Activated naive CD8-positive, alpha-beta T cell treated with anti-CD3 and anti-CD28 coated beads for 36 hours (primary cell): ENCODE data around the gene TYRO3. TPM values are rescaled to one million over a fixed set of nuclear protein-coding genes. Genes with fewer than 3 reads are reported as not detected.
"Not testable (repeated sequence)": the region's sequence is repeated elsewhere in the genome, so short reads cannot be mapped to it uniquely, and the experiment has no call there.

Experiments used
- DNase-seq: peaks from one replicate; pipeline ENCODE4 v3.0.0; 2021
- H3K27ac Mint-ChIP-seq: one replicate; pipeline ENCODE4 v1.8.0; 2022; ENCODE audit warnings: mild to moderate bottlenecking, moderate library complexity, mixed read lengths
- H3K27me3 Mint-ChIP-seq: one replicate; pipeline ENCODE4 v1.8.0; 2022; ENCODE audit warnings: mild to moderate bottlenecking, mixed read lengths
- H3K36me3 Mint-ChIP-seq: one replicate; pipeline ENCODE4 v1.8.0; 2021; ENCODE audit warnings: mild to moderate bottlenecking, mixed read lengths
- H3K4me1 Mint-ChIP-seq: one replicate; pipeline ENCODE4 v1.8.0; 2021; ENCODE audit warnings: mixed read lengths
- H3K4me3 Mint-ChIP-seq: one replicate; pipeline ENCODE4 v1.8.0; 2022; ENCODE audit warnings: mild to moderate bottlenecking, moderate library complexity, mixed read lengths
- H3K9me3 Mint-ChIP-seq: one replicate; pipeline ENCODE4 v1.8.0; 2022; ENCODE audit warnings: mixed read lengths
- total RNA-seq, 2 experiments: library from RNA; stranded (reverse); gene quantifications; one replicate each; pipeline ENCODE4 v1.2.3, GENCODE V29; 2021

The TYRO3 gene
- total RNA-seq, 2 experiments from 2014 or later, result 1.1 to 1.3 TPM

DNA sequence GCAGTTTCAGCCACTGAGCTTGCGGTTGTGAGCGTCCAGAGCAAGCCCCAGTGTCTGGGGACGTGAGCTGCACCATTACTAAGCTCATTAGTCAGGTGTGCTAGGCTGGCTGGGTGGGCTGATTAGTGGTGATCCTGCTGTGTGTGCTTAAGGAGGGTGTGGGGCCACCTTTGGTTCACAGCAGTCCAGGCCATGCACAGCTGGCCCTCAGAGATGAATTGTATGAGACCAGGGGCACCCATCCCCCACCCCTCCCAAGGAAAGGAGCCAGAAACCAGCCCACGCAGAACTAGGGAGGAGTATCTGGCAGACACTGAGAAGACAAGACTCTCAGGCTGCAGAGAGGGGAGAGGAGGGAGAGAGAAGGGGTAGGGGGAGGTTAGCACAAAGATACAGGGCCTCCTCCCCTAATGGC lies 3.8 kb downstream of the TYRO3 start:
- H3K27ac Mint-ChIP-seq, result no peak overlapping the region
- peaks cover 31% of the 10 kb centered on the region for H3K27me3 Mint-ChIP-seq
- H3K9me3 Mint-ChIP-seq, result no peaks in the 10 kb centered on the region
- H3K36me3 Mint-ChIP-seq, result no peaks in the 10 kb centered on the region
- no peak overlapping the region for H3K4me3 Mint-ChIP-seq
- DNase-seq, result no peak
- H3K4me1 Mint-ChIP-seq, result peaks cover 10% of the 10 kb centered on the region

DNA sequence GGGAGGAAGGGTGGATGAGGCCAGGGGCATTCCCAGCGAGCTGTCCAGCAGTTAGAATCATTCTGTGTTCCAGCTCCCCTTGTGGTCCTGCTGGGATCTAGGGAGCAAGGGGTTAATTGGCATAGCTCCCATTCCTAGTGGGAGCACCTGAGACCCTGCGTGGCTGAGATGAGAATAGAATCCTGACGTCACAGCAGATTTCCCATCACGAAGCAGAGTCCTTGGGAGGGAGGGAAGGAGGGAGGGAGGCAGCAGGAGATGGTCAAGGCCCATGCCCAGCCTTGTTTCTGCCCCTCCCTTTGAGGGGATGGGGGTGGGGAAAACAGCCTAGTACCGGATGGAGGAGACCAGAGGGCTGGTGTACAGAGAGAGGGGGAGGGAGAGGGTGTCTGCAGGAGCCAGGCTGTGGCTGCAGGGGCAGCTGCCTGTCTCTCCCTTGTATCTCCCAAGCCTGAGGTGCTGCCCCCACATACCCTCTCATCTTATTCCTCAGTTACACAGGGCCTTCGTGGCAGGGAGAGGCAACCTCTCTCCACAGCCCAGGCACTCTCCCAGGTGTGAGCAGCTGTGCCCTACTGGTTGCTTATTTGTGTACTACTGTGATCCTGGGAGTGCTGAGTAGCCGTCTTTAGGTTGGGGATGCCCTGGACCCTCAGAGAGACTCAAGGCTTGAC lies 5.4 kb downstream of the TYRO3 start:
- Mint-ChIP-seq H3K4me1 (peaks cover 2% of the 10 kb centered on the region), H3K27ac (no peak overlapping the region), H3K9me3 (no peaks in the 10 kb centered on the region), H3K36me3 (no peaks in the 10 kb centered on the region), H3K4me3 (no peak overlapping the region), H3K27me3 (peaks cover 24% of the 10 kb centered on the region)
- no peak for DNase-seq

DNA sequence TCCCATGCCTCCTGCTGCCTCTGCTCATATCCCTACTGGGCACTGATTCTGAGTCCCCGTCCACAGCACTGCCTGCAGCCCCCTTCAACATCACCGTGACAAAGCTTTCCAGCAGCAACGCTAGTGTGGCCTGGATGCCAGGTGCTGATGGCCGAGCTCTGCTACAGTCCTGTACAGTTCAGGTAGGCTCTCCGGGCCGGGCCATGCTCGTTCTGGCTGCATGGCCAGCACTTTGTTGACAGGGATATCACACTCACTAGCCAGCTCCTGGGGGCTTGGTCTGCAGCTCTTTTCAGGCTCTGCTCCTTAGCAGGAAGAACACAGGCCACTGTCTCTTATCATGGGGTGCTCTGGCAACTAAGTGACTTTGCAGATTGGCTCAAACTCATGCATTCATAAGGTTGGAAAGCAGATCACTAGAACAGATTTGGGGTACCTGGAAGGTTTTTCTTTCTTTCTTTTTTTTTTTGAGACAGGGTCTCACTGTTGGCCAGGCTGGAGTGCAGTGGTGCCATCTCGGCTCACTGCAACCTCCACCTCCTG lies 6.0 kb downstream of the TYRO3 start:
- Mint-ChIP-seq H3K9me3 (no peaks in the 10 kb centered on the region), H3K27ac (no peak overlapping the region), H3K4me3 (no peak overlapping the region), H3K4me1 (no peaks in the 10 kb centered on the region), H3K36me3 (no peaks in the 10 kb centered on the region), H3K27me3 (peaks cover 18% of the 10 kb centered on the region)
- no peak for DNase-seq

DNA sequence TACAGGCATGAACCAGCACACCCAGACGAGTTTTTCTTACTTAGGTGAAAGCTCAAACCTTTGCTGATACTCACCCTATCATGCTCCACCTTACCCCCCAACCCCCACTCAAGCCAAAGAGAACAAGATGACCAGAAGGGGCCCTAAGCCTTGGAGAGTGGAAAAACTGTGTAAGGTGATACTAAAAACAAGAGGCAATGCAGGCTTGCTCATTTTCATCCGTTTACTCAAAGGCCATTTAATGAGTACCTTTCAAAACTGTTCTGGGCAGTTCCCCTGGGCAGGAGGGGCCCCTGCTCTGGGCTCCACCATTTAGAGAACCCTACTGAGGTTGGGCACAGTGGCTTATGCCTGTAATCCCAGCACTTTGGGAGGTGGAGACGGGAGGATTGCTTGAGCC lies 6.7 kb downstream of the TYRO3 start:
- Mint-ChIP-seq H3K9me3 (no peaks in the 10 kb centered on the region), H3K4me3 (no peak overlapping the region), H3K27ac (no peak overlapping the region), H3K27me3 (peaks cover 12% of the 10 kb centered on the region), H3K4me1 (no peaks in the 10 kb centered on the region), H3K36me3 (no peaks in the 10 kb centered on the region)
- DNase-seq, result no peak

DNA sequence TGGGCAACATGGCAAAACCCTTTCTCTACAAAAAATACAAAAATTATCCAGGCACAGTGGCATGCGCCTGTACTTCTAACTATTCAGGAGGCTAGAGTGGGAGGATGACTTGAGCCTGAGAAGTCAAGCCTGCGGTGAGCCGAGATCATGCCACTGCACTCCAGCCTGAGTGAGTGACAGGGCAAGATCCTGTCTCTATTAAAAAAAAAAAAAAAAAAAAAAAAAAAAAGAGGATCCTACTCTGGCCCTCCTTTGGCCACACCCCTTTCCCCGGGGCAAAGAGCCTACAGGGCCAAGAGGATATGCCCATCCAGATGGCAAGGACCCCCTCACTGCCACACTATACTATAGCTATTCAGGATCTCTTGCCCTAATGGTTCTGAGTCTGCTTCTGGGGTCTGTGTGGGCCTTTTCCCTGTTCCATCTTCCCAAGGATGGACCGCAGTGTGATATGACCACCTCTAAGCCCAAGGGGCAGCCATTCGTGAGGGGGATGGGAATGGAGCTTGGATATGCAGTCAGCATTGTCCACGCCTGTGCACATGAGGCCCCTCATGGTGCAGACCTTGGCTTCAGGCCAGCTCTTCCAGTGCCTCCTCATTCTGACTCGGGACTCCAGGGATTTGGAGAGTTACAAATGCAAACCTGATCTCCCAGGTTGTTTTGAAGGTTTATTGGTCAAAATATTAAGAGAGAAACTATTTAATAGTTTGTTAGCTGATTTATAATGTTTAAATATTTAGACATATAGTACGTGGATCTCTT lies 7.3 kb downstream of the TYRO3 start:
- H3K4me3 Mint-ChIP-seq, result no peak overlapping the region
- H3K36me3 Mint-ChIP-seq, result no peaks in the 10 kb centered on the region
- H3K9me3 Mint-ChIP-seq, result no peaks in the 10 kb centered on the region
- peaks cover 6% of the 10 kb centered on the region for H3K27me3 Mint-ChIP-seq
- H3K4me1 Mint-ChIP-seq, result no peaks in the 10 kb centered on the region
- no peak for DNase-seq
- H3K27ac Mint-ChIP-seq, result no peak overlapping the region

DNA sequence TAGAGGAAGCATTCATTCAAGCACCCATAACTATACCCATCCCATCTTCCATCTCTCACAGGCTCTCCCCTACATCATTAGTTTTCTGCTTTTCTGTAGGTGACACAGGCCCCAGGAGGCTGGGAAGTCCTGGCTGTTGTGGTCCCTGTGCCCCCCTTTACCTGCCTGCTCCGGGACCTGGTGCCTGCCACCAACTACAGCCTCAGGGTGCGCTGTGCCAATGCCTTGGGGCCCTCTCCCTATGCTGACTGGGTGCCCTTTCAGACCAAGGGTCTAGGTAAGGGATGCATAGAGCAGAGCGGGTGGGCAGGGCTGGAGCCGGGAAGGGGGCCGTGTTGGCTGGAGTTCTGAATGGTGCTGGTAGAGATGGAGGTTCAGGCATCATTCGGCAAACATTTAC lies 8.2 kb downstream of the TYRO3 start:
- Mint-ChIP-seq H3K4me3 (no peak overlapping the region), H3K4me1 (no peaks in the 10 kb centered on the region), H3K27ac (no peak overlapping the region), H3K9me3 (no peaks in the 10 kb centered on the region), H3K27me3 (no peaks in the 10 kb centered on the region), H3K36me3 (no peaks in the 10 kb centered on the region)
- DNase-seq, result no peak

DNA sequence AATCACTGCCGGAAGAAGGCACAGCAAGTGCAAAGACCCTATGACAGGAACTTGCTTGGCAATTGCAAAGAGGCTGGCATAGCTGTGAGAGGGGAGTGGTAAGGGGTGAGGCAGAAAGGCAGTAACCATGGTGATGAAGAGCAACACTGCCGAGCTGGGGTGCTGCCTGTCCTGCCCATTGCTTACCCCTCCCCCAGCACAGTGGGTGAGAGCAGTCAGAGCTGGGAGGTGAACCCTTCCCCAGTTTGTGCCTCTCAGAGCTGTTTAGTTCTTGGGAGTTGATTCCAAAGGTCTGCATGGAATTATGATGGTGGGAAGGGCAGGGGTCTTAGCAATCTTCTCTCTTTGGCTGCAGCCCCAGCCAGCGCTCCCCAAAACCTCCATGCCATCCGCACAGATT lies 8.8 kb downstream of the TYRO3 start:
- Mint-ChIP-seq H3K27ac (no peak overlapping the region), H3K4me1 (no peaks in the 10 kb centered on the region), H3K9me3 (no peaks in the 10 kb centered on the region), H3K36me3 (no peaks in the 10 kb centered on the region), H3K27me3 (no peaks in the 10 kb centered on the region), H3K4me3 (no peak overlapping the region)
- DNase-seq, result no peak

DNA sequence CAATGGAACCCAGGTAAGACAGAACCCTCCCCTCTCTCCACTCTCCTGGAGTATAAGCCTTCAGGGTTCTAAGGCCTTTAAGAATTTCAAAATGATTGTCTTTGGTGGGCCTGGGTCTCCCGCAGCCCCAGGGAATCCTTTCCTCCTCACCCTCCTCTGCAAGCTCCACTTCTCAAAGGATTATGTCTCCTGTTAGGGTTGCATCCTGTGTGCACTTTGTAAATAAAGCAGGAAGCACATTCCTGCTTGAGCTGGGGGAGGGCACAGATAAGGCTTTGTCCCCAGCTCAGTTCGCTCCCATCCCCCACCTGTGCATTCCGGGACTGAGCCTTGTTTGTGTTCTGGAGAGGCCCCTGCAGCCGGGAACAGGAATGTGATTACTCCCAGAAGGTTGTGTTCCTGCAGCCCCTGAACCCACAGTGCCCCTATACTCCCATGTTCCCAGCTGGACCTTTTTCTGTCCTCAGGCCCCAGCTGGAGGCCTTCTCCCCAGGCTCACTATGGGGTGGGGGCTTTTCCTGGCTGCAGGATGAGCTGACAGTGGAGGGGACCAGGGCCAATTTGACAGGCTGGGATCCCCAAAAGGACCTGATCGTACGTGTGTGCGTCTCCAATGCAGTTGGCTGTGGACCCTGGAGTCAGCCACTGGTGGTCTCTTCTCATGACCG lies 9.5 kb downstream of the TYRO3 start:
- no peak for DNase-seq
- Mint-ChIP-seq H3K4me1 (no peaks in the 10 kb centered on the region), H3K4me3 (no peak overlapping the region), H3K27me3 (no peaks in the 10 kb centered on the region), H3K9me3 (no peaks in the 10 kb centered on the region), H3K36me3 (no peaks in the 10 kb centered on the region), H3K27ac (no peak overlapping the region)

DNA sequence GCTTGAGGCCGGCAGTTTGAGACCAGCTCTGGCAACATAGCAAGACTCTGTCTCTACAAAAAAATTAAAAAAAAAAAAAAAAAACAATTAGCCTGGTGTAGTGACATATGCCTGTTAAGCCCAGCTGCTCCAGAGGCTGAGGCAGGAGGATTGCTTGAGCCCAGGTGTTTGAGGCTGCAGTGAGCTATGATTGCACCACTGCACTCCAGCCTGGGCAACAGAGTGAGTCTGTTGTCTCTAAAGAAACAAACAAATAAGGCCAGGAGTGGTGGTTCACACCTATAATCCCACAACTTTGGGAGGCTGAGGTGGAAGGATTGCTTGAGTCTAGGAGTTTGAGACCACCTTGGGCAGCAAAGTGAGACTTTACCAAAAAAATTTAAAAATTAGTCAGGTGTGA lies 10.2 kb downstream of the TYRO3 start:
- not testable (repeated sequence) for DNase-seq, H3K36me3 Mint-ChIP-seq, H3K4me3 Mint-ChIP-seq, H3K4me1 Mint-ChIP-seq, H3K27ac Mint-ChIP-seq, H3K27me3 Mint-ChIP-seq, H3K9me3 Mint-ChIP-seq

DNA sequence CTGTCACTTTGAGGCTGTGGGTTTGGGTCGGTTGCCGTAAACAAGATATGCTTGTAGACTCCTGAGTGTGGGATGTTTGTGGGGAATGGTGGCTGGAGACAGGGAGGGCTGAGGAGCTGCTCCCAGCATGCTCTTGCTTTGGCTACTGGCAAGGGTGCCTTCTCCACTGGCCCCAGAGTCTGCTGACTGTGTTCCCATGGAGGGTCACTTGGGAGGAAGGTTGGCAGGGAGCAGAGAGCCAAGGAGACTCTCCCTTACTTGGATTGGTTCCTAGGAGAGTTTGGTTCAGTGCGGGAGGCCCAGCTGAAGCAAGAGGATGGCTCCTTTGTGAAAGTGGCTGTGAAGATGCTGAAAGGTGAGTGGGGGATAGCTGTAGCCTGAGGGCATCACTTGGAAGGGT lies 11.8 kb downstream of the TYRO3 start:
- H3K27me3 Mint-ChIP-seq, result no peaks in the 10 kb centered on the region
- no peaks in the 10 kb centered on the region for H3K36me3 Mint-ChIP-seq
- H3K27ac Mint-ChIP-seq, result no peak overlapping the region

DNA sequence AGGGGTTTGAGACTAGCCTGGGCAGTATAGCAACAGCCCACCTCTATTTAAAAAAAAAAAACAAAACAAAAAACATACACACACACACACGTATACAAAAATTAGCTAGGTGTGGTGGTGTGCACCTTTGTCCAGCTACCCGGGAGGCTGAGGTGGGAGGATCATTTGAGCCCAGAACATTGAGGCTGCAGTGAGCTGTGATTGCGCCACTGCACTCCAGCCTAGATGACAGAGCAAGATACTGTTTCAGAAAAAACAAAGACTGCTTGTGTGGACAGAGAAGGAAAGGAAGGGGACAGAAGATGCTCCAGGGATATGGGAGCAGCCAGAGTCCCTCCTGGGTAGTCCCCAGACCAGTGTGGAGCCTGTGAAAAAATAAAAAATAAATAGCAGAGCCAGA lies 12.9 kb downstream of the TYRO3 start:
- no peak overlapping the region for H3K27ac Mint-ChIP-seq
- H3K4me3 Mint-ChIP-seq, result no peak overlapping the region
- no peaks in the 10 kb centered on the region for H3K27me3 Mint-ChIP-seq
- no peaks in the 10 kb centered on the region for H3K9me3 Mint-ChIP-seq
- no peaks in the 10 kb centered on the region for H3K4me1 Mint-ChIP-seq
- no peak for DNase-seq
- no peaks in the 10 kb centered on the region for H3K36me3 Mint-ChIP-seq

More for the DNA sequence above, 11.8 kb downstream of the TYRO3 start:
- Mint-ChIP-seq H3K9me3 (no peaks in the 10 kb centered on the region), H3K4me3 (no peak overlapping the region), H3K4me1 (no peaks in the 10 kb centered on the region)
- DNase-seq, result no peak

DNA sequence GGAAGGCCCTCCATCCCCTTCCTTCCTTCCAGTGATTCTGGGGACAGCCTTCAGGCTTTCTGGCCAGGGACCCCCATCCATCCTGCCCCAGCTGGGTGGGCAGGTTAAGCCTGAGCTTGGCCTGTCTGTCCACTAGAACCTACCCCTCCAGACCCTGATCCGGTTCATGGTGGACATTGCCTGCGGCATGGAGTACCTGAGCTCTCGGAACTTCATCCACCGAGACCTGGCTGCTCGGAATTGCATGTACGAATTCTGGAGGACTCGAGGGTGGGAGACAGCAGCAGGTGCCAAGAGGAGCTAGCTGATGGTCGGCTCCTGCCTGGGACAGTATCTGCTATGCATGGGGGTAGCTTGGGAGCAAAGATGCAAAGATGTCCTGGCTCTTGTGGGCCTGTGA lies 13.9 kb downstream of the TYRO3 start:
- Mint-ChIP-seq H3K4me1 (no peaks in the 10 kb centered on the region), H3K4me3 (no peak overlapping the region), H3K9me3 (no peaks in the 10 kb centered on the region), H3K27me3 (no peaks in the 10 kb centered on the region), H3K36me3 (no peaks in the 10 kb centered on the region), H3K27ac (no peak overlapping the region)
- DNase-seq, result no peak

DNA sequence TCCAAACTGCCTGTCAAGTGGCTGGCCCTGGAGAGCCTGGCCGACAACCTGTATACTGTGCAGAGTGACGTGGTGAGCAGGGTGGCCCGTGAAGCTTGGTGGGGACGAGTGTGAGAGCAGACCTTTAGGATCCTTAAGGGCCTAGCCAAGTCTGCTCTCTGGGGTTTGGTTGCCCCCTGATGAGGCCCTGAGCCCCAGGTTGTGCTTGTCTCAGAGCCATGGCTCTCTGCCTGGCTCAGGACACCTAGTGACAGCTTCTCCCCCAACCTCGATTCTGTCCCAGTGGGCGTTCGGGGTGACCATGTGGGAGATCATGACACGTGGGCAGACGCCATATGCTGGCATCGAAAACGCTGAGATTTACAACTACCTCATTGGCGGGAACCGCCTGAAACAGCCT lies 14.4 kb downstream of the TYRO3 start:
- H3K27ac Mint-ChIP-seq, result no peak overlapping the region
- H3K4me1 Mint-ChIP-seq, result no peaks in the 10 kb centered on the region

DNA sequence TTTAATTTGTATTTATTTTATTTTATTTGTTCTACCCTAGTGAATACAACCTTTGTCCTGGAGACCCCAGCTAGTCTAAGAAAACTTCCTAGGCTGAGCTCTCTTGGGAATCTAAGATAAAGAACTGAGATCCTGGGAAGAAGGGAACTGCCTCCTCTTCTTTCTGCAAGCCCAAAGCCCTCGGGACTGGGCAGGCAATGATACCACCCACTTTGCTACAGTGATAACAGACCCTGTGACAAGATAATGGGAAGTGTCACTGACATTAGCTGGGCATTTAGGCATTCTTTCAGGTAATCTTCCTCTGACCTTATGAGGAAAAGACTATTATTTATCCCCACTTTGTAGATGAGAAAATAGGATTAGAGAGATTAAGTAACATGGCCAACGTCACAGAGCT lies 15.1 kb downstream of the TYRO3 start:
- Mint-ChIP-seq H3K4me3 (no peak overlapping the region), H3K36me3 (no peaks in the 10 kb centered on the region), H3K4me1 (no peaks in the 10 kb centered on the region), H3K27ac (no peak overlapping the region), H3K9me3 (no peaks in the 10 kb centered on the region), H3K27me3 (no peaks in the 10 kb centered on the region)
- DNase-seq, result no peak

More for the DNA sequence above, 14.4 kb downstream of the TYRO3 start:
- H3K36me3 Mint-ChIP-seq, result no peaks in the 10 kb centered on the region
- H3K27me3 Mint-ChIP-seq, result no peaks in the 10 kb centered on the region
- no peak overlapping the region for H3K4me3 Mint-ChIP-seq
- no peak for DNase-seq
- H3K9me3 Mint-ChIP-seq, result no peaks in the 10 kb centered on the region

DNA sequence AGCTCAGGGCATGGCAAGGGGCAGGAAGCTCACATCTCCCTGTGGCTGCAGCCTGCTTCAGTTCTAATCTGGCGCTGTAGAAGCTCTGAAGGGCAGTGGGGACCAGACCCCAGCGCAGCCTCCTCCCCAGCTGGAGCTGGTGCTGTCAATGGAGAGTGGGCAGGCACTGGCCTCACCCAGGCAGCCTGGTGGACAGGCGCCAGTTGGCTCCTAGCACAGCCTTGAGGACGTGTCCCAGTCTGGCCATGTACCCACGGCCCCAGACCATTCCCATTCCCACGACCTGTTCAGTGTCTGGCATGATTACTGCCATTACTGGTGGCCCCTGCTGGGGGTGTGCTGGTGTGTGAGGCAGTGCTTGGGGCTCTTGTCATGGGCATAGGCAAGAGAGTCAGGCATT lies 16.3 kb downstream of the TYRO3 start:
- Mint-ChIP-seq H3K27me3 (no peaks in the 10 kb centered on the region), H3K36me3 (no peaks in the 10 kb centered on the region), H3K4me1 (no peaks in the 10 kb centered on the region), H3K4me3 (no peak overlapping the region), H3K9me3 (no peaks in the 10 kb centered on the region), H3K27ac (no peak overlapping the region)
- no peak for DNase-seq
